Heart right ventricle (tissue), 16 donors: ENCODE data around the gene MYO15B. TPM values are rescaled to one million over a fixed set of nuclear protein-coding genes. Genes with fewer than 3 reads are reported as not detected.
"Not testable (repeated sequence)": the region's sequence is repeated elsewhere in the genome, so short reads cannot be mapped to it uniquely, and the experiment has no call there.

Experiments used
- ATAC-seq, 8 donors: fragments of 200-7000 bp; cut with Tn5 transposase; one replicate each; pipeline ENCODE4 v1.9.1; 2020; ENCODE audit warnings: mild to moderate bottlenecking in 8 of 8, moderate library complexity in 8 of 8, moderate number of reproducible peaks in 1 of 8
- DNase-seq, 2 donors: peaks; one replicate each; pipeline ENCODE4 v3.0.0-alpha.2; 2020
- H3K27ac ChIP-seq, 10 donors: fragments of 200-600 bp; sonication (generic) in 2 of 10; one replicate each; pipeline versions ENCODE4 v1.5.0 to v1.8.0; 2020 to 2022; ENCODE audit warnings: mild to moderate bottlenecking in 3 of 10
- H3K27me3 ChIP-seq, 7 donors: fragments of 200-600 bp; one replicate each; pipeline ENCODE4 v1.8.0; 2021 to 2022; ENCODE audit warnings: mild to moderate bottlenecking in 2 of 7
- H3K36me3 ChIP-seq, 9 donors: fragments of 200-600 bp; sonication (generic) in 1 of 9; one replicate each; pipeline versions ENCODE4 v1.5.0 to v1.8.0; 2020 to 2022; ENCODE audit warnings: mild to moderate bottlenecking in 2 of 9
- H3K4me1 ChIP-seq, 9 donors: fragments of 200-600 bp; sonication (generic) in 1 of 9; one replicate each; pipeline versions ENCODE4 v1.5.0 to v1.8.0; 2020 to 2022; ENCODE audit warnings: mild to moderate bottlenecking in 4 of 9
- H3K4me3 ChIP-seq, 10 donors: fragments of 200-600 bp; sonication (generic) in 2 of 10; one replicate each; pipeline versions ENCODE4 v1.5.0 to v1.8.0; 2020 to 2022; ENCODE audit warnings: mild to moderate bottlenecking in 7 of 10, moderate library complexity in 2 of 10
- H3K9me3 ChIP-seq, 11 donors: fragments of 200-600 bp in 10 of 11; sonication (generic) in 2 of 11; one replicate each; pipeline versions ENCODE4 v1.5.0 to v1.8.0; 2013 to 2022; ENCODE audit warnings: mild to moderate bottlenecking in 2 of 11, control low read depth in 1 of 11, moderate library complexity in 1 of 11
- WGBS, 2 donors: extraction: QIAGEN DNeasy Blood & Tissue Kit; methylation state at CpG; one replicate each; pipeline ENCODE4 v1.1.7; 2013; ENCODE audit warnings: inconsistent platforms in 1 of 2; 5-methylcytosine and 5-hydroxymethylcytosine counted together
- intact Hi-C, 10 donors: fragments of 100-400 bp; cut with DNase I; formaldehyde crosslinking; loops; one replicate each; pipeline versions ENCODE4 v1.11.1 to v1.14.2; 2022
- polyA plus RNA-seq, 2 donors: library from polyadenylated mRNA; stranded (reverse); fragments of 200-250 nt; gene quantifications; one replicate each; pipeline ENCODE4 v1.2.3, GENCODE V29; 2013
- total RNA-seq, 10 donors: library from RNA; stranded (reverse); fragmentation: NEBNext Ultra II Directional in 3 of 10; extraction: Animal tissue kit (Norgen Biotek cat#: 25700) in 3 of 10; gene quantifications; one replicate each; pipeline versions ENCODE4 v1.2.1 to v1.2.4, GENCODE V29; 2021 to 2023
- TF ChIP-seq, protein P1 (sequence below), 9 donors: fragments of 200-600 bp; sonication (generic) in 2 of 9; IDR thresholded peaks; one replicate each; pipeline versions ENCODE4 v1.5.0 to v1.8.0; 2021 to 2022; ENCODE audit warnings: antibody characterized with exemption in 9 of 9, mild to moderate bottlenecking in 5 of 9, moderate library complexity in 1 of 9
- donor health status: Arrhythmogenic right ventricular cardiomyopathy.
- donor health status: ischemic (EF 13 %, LVEDD 7.1; RV severe dilation, severe dysfunction).
- donor health status: healthy with polysubstance abuse.
- donor health status: DM: no; HTN: yes; CAD: no.
- donor health status: DM: no; HTN: no; CAD: no.
- donor health status: ischemic (EF 25% LVEDD 6.9; RV normal size, moderate dysfunction).
- donor health status: ischemic (EF 25% LVEDD 5.7; RV mildly dilated, moderate dysfunction).
- donor health status: healthy.
- donor health status: DM: yes; HTN: yes; CAD: no.
- donor health status: Ischemic cardiomyopathy.
- donor health status: ischemic (EF 35%, LVEDD 5.7; RV mildly dilated, moderate dysfunction).
- donor health status: nonischemic (EF 11% LVEDD 7.7; RV severe dilation, severe dysfunction).
- donor health status: DM: yes; HTN: yes; CAD: no.
- donor health status: PGD.
- donor health status: ischemic (EF 29% LVEDD 5.4; RV normal size, mild dysfunction).
- donor health status: nonischemic (EF 23%, LVEDD 6.1; RV moderate dilation, normal function).

Gene MYO15B
- total and polyA plus RNA-seq, 12 donors = 27.9 to 205 (median 45.8) TPM

DNA sequence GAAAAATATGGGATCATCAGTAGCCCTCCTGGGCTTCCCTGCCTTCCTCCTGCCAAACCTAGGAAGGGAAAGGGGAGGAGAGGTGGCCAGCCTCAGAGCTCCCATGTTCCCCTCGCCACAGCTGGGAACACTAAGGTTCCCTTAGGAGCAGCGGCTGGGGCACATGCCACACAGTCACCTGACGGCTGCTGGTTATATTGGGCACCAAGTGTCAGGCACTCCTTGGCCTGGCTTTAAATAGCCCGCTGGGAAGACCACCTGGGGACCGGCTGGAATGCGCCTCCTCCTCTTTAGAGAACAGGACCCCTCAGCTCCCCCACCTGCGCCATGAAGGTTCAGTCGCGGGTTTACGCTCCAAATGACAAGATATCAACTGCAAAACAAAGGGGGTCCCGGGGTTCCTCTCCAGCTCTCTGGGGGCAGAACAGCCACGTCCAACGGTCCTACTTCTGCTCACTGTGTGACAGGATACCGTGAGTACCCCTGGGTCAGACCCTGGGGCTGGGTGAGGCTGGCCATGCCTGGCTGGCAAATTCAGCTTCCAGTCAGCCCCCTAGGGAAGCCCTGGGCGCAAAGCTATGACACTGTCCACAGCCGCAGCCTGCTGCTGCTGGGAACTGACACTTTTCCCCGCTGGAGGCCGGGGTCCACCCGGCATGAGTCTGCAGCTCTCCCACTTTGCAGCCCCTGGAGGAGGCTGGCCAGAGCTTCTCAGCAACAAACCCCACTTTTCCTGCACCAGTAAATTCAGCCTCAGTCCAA is 49.0 kb downstream of the MYO15B start:
- peak overlapping the region; percentile 47 to 94 (median 89) for H3K27ac ChIP-seq
- peak overlapping the region in 2 of 10 donors; percentile 5 to 9 for H3K4me3 ChIP-seq
- 59 to 78% methylated on average over 19 of the region's 19 CpGs for WGBS, 2 donors
- peak in 1 of 2 donors; percentile 54 for DNase-seq
- peak in 7 of 8 donors; percentile 28 to 72 (median 42) for ATAC-seq
- H3K36me3 ChIP-seq = peaks cover 0 to 22% (median 0%) of the 10 kb centered on the region in 9 donors
- intact Hi-C loops = loop anchor here in 1 of 10 donors (10.0 kb wide), 1 partner anchor 58 kb away; no protein-coding TSS in a partner anchor
- peaks cover 14 to 84% (median 64%) of the 10 kb centered on the region in 9 donors for H3K4me1 ChIP-seq
- no peaks in the 10 kb centered on the region for H3K27me3 ChIP-seq
- TF ChIP-seq, protein P1, sequence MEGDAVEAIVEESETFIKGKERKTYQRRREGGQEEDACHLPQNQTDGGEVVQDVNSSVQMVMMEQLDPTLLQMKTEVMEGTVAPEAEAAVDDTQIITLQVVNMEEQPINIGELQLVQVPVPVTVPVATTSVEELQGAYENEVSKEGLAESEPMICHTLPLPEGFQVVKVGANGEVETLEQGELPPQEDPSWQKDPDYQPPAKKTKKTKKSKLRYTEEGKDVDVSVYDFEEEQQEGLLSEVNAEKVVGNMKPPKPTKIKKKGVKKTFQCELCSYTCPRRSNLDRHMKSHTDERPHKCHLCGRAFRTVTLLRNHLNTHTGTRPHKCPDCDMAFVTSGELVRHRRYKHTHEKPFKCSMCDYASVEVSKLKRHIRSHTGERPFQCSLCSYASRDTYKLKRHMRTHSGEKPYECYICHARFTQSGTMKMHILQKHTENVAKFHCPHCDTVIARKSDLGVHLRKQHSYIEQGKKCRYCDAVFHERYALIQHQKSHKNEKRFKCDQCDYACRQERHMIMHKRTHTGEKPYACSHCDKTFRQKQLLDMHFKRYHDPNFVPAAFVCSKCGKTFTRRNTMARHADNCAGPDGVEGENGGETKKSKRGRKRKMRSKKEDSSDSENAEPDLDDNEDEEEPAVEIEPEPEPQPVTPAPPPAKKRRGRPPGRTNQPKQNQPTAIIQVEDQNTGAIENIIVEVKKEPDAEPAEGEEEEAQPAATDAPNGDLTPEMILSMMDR (IDR thresholded peaks at IDR 0.05) = no peak
- H3K9me3 ChIP-seq = no peaks in the 10 kb centered on the region

DNA sequence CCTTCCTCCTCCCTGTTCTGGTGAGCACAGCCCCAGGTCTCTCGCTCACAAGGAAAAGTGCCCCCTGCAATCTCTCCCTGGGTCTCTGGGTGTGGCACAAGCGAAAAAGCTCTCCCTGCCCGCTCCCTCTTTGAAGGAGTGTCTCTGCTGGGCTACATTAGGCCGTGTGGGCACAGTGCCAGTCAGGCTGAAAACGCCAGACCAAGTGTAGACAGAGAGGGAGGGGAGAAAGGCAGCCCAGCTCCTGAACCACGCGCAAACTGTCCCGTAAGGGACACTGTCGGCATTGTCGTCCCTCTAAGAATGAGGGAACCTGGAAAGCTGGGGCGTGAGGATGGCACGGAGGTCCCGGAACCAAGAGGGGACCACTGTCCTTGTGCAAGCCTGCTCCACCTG is 49.5 kb downstream of the MYO15B start:
- intact Hi-C loops = loop anchor here in 1 of 10 donors (10.0 kb wide), 1 partner anchor 58 kb away; no protein-coding TSS in a partner anchor
- peak; percentile 51 to 72 for DNase-seq
- peak in 4 of 8 donors; percentile 7 to 27 (median 15) for ATAC-seq
- TF ChIP-seq, protein P1 (IDR thresholded peaks at IDR 0.05) = no peak
- 53 to 63% methylated on average over 13 of the region's 13 CpGs for WGBS, 2 donors
- peaks cover 0 to 20% (median 0%) of the 10 kb centered on the region in 9 donors for H3K36me3 ChIP-seq
- H3K9me3 ChIP-seq = no peaks in the 10 kb centered on the region
- H3K27ac ChIP-seq = peak overlapping the region; percentile 47 to 94 (median 89)
- peaks cover 14 to 90% (median 69%) of the 10 kb centered on the region in 9 donors for H3K4me1 ChIP-seq
- peak overlapping the region in 2 of 10 donors; percentile 5 to 9 for H3K4me3 ChIP-seq
- no peaks in the 10 kb centered on the region for H3K27me3 ChIP-seq

DNA sequence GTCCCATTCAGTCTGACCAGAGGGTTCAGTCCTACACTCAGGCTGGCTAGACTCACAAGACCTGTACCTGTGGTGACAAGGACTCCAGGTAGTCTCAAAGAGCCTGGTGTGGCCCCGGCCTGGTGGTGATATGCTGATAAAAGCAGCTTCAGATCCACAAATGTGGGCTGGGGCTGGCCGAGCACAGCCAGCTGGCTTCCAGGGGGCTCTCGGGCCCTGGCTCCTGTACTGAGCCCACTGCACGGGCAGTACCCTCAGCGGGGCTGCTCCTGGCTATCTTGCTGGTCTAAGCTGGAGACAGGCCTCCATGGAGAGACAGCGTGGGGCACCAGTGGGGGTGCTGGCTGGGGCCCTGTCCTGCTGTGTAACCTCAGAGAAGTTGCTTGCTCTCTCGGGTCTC is 50.0 kb downstream of the MYO15B start:
- Histone ChIP-seq H3K27me3 (no peaks in the 10 kb centered on the region), H3K4me3 (no peak overlapping the region), H3K36me3 (peaks cover 0 to 22% (median 0%) of the 10 kb centered on the region in 9 donors), H3K4me1 (peaks cover 14 to 92% (median 69%) of the 10 kb centered on the region in 9 donors), H3K27ac (peak overlapping the region in 8 of 10 donors; percentile 85 to 94 (median 90)), H3K9me3 (no peaks in the 10 kb centered on the region)
- TF ChIP-seq, protein P1 (IDR thresholded peaks at IDR 0.05) = no peak
- ATAC-seq = no peak
- intact Hi-C loops = loop anchor here in 1 of 10 donors (10.0 kb wide), 1 partner anchor 57 kb away; no protein-coding TSS in a partner anchor
- 83 to 86% methylated on average over 7 of the region's 7 CpGs for WGBS, 2 donors
- no peak for DNase-seq

DNA sequence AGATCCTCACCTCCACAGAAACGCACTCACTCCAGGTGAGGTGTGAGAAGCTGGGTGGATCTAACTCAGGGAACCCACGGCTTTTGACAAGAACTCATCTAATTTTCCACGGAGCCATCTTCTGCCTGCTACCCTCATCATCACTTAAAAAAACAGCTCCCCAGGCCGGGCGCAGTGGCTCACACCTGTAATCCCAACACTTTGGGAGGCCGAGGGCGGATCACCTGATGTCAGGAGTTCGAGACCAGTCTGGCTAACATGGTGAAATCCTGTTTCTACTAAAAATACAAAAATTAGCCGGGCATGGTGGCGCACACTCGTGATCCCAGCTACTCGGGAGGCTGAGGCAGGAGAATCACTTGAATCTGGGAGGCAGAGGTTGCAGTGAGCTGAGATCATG is 50.4 kb downstream of the MYO15B start:
- peak overlapping the region in 6 of 10 donors; percentile 85 to 94 (median 89) for H3K27ac ChIP-seq
- WGBS, 2 donors = 96 to 97% methylated on average over 12 of the region's 12 CpGs
- intact Hi-C loops = loop anchor here in 1 of 10 donors (10.0 kb wide), 1 partner anchor 57 kb away; no protein-coding TSS in a partner anchor
- ATAC-seq, H3K4me3 ChIP-seq, H3K9me3 ChIP-seq, DNase-seq, H3K27me3 ChIP-seq: not testable (repeated sequence)
- H3K36me3 ChIP-seq = peaks cover 0 to 22% (median 0%) of the 10 kb centered on the region in 9 donors
- H3K4me1 ChIP-seq = peaks cover 14 to 92% (median 64%) of the 10 kb centered on the region in 9 donors
